PC-3 (cell line): ENCODE measurements around the gene R3HDM1.

Source experiments
- CTCF ChIP-seq: fragments of 300-600 bp; sonication (generic); conservative IDR thresholded peaks from 2 replicates; pipeline ENCODE4 v1.5.1; 2017; ENCODE audit warnings: antibody characterized with exemption, low read depth, mild to moderate bottlenecking, low read length
- EZH2 ChIP-seq: fragments of 300-600 bp; sonication (generic); IDR thresholded peaks from one replicate; pipeline ENCODE4 v1.6.1; 2017; ENCODE audit warnings: antibody characterized with exemption, mild to moderate bottlenecking, low read length; ENCODE audit not compliant: unreplicated experiment
- EZH2phosphoT487 ChIP-seq: fragments of 300-600 bp; sonication (generic); IDR thresholded peaks from 2 replicates; pipeline ENCODE4 v1.6.1; 2018; ENCODE audit warnings: mild to moderate bottlenecking, antibody characterized with exemption, low read length, borderline replicate concordance

- TF ChIP-seq CTCF (peak; percentile 45; the same call in 1 of the 2 replicates), EZH2 (no peak), EZH2phosphoT487 (no peak)
Observed at GRCh38 chr2:135585586-135585985, 54.3 kb downstream of the R3HDM1 start.
